IPS-15b (cell line): ENCODE measurements around the gene MEG3.

ENCODE experiments used
- H3K27me3 ChIP-seq: one replicate; pipeline ENCODE4 v1.6.1; 2013; ENCODE audit warnings: low read length; ENCODE audit not compliant: control insufficient read depth, insufficient read depth
- H3K36me3 ChIP-seq: one replicate; pipeline ENCODE4 v1.6.1; 2013; ENCODE audit warnings: low read length; ENCODE audit not compliant: control insufficient read depth, insufficient read depth
- H3K4me1 ChIP-seq: one replicate; pipeline ENCODE4 v1.6.1; 2013; ENCODE audit warnings: mild to moderate bottlenecking, low read length; ENCODE audit not compliant: control insufficient read depth, insufficient read depth
- H3K4me3 ChIP-seq: one replicate; pipeline ENCODE4 v1.5.1; 2013; ENCODE audit warnings: low read depth, low read length
- H3K9ac ChIP-seq: one replicate; pipeline ENCODE4 v1.6.1; 2013; ENCODE audit warnings: low read depth, mild to moderate bottlenecking, low read length
- H3K9me3 ChIP-seq: one replicate; pipeline ENCODE4 v1.6.1; 2013; ENCODE audit warnings: mild to moderate bottlenecking, low read length; ENCODE audit not compliant: control insufficient read depth, insufficient read depth

The MEG3 gene

GRCh38 chr14:100884456-100884855 lies 58.5 kb downstream of the MEG3 start:
- Histone ChIP-seq H3K9me3 (no peaks in the 10 kb centered on the region), H3K4me1 (no peaks in the 10 kb centered on the region), H3K27me3 (no peaks in the 10 kb centered on the region), H3K4me3 (no peak overlapping the region), H3K9ac (no peak overlapping the region), H3K36me3 (no peaks in the 10 kb centered on the region)

GRCh38 chr14:100885196-100885595 lies 59.3 kb downstream of the MEG3 start:
- Histone ChIP-seq H3K4me1 (no peaks in the 10 kb centered on the region), H3K9ac (no peak overlapping the region), H3K4me3 (no peak overlapping the region), H3K9me3 (no peaks in the 10 kb centered on the region), H3K36me3 (no peaks in the 10 kb centered on the region), H3K27me3 (no peaks in the 10 kb centered on the region)

GRCh38 chr14:100885617-100886016 lies 59.7 kb downstream of the MEG3 start:
- no peaks in the 10 kb centered on the region for H3K4me1 ChIP-seq
- no peak overlapping the region for H3K9ac ChIP-seq
- H3K4me3 ChIP-seq: no peak overlapping the region
- no peaks in the 10 kb centered on the region for H3K9me3 ChIP-seq
- H3K36me3 ChIP-seq: no peaks in the 10 kb centered on the region
- H3K27me3 ChIP-seq: no peaks in the 10 kb centered on the region

- H3K4me1 ChIP-seq: no peaks in the 10 kb centered on the region
- no peaks in the 10 kb centered on the region for H3K27me3 ChIP-seq
- H3K9ac ChIP-seq: no peak overlapping the region
- no peaks in the 10 kb centered on the region for H3K9me3 ChIP-seq
- no peak overlapping the region for H3K4me3 ChIP-seq
- no peaks in the 10 kb centered on the region for H3K36me3 ChIP-seq
Measured at GRCh38 chr14:100887728-100888335, 61.9 kb downstream of the MEG3 start.

GRCh38 chr14:100888789-100889315 lies 62.9 kb downstream of the MEG3 start:
- no peaks in the 10 kb centered on the region for H3K27me3 ChIP-seq

GRCh38 chr14:100889641-100890040 lies 63.7 kb downstream of the MEG3 start:
- no peak overlapping the region for H3K9ac ChIP-seq

More at GRCh38 chr14:100888789-100889315, 62.9 kb downstream of the MEG3 start:
- H3K36me3 ChIP-seq: no peaks in the 10 kb centered on the region
- H3K9me3 ChIP-seq: no peaks in the 10 kb centered on the region
- no peak overlapping the region for H3K4me3 ChIP-seq
- H3K9ac ChIP-seq: no peak overlapping the region
- H3K4me1 ChIP-seq: no peaks in the 10 kb centered on the region

GRCh38 chr14:100890061-100890850 lies 64.3 kb downstream of the MEG3 start:
- Histone ChIP-seq H3K4me1 (no peaks in the 10 kb centered on the region), H3K27me3 (no peaks in the 10 kb centered on the region), H3K4me3 (no peak overlapping the region), H3K36me3 (no peaks in the 10 kb centered on the region), H3K9ac (no peak overlapping the region), H3K9me3 (no peaks in the 10 kb centered on the region)

More at GRCh38 chr14:100889641-100890040, 63.7 kb downstream of the MEG3 start:
- Histone ChIP-seq H3K27me3 (no peaks in the 10 kb centered on the region), H3K4me3 (no peak overlapping the region), H3K9me3 (no peaks in the 10 kb centered on the region), H3K4me1 (no peaks in the 10 kb centered on the region), H3K36me3 (no peaks in the 10 kb centered on the region)

- Histone ChIP-seq H3K36me3 (no peaks in the 10 kb centered on the region), H3K9ac (no peak overlapping the region), H3K4me3 (no peak overlapping the region), H3K9me3 (no peaks in the 10 kb centered on the region), H3K27me3 (no peaks in the 10 kb centered on the region), H3K4me1 (no peaks in the 10 kb centered on the region)
Measured at GRCh38 chr14:100891051-100891450, 65.1 kb downstream of the MEG3 start.

GRCh38 chr14:100891501-100892445 lies 65.9 kb downstream of the MEG3 start:
- Histone ChIP-seq H3K36me3 (no peaks in the 10 kb centered on the region), H3K9me3 (no peaks in the 10 kb centered on the region), H3K4me1 (no peaks in the 10 kb centered on the region), H3K4me3 (no peak overlapping the region), H3K9ac (no peak overlapping the region), H3K27me3 (no peaks in the 10 kb centered on the region)

GRCh38 chr14:100892496-100893227 lies 66.7 kb downstream of the MEG3 start:
- H3K4me3 ChIP-seq: no peak overlapping the region
- H3K9me3 ChIP-seq: no peaks in the 10 kb centered on the region
- no peaks in the 10 kb centered on the region for H3K27me3 ChIP-seq
- H3K9ac ChIP-seq: no peak overlapping the region
- H3K36me3 ChIP-seq: no peaks in the 10 kb centered on the region
- no peaks in the 10 kb centered on the region for H3K4me1 ChIP-seq

GRCh38 chr14:100893228-100893601 lies 67.3 kb downstream of the MEG3 start:
- Histone ChIP-seq H3K36me3 (no peaks in the 10 kb centered on the region), H3K9ac (no peak overlapping the region), H3K9me3 (no peaks in the 10 kb centered on the region), H3K4me3 (no peak overlapping the region), H3K27me3 (no peaks in the 10 kb centered on the region), H3K4me1 (no peaks in the 10 kb centered on the region)
